GM18907 (cell line): ENCODE data around the gene CAMTA1.
"Not testable (repeated sequence)": the region's sequence is repeated elsewhere in the genome, so short reads cannot be mapped to it uniquely, and the experiment has no call there.

ENCODE experiments used
- ATAC-seq: cut with Tn5 transposase; IDR thresholded peaks from one replicate; pipeline ENCODE4 v1.9.1; 2021; ENCODE audit warnings: mild to moderate bottlenecking, moderate library complexity; ENCODE audit not compliant: unreplicated experiment

Gene CAMTA1

GRCh38 chr1:7584157-7584556 is 798.9 kb downstream of the CAMTA1 start:
- no peak for ATAC-seq

- ATAC-seq, result no peak
Observed at GRCh38 chr1:7584643-7585042, 799.4 kb downstream of the CAMTA1 start.

GRCh38 chr1:7585216-7585907 is 800.1 kb downstream of the CAMTA1 start:
- no peak for ATAC-seq

GRCh38 chr1:7586031-7586941 is 801.0 kb downstream of the CAMTA1 start:
- ATAC-seq, result no peak

GRCh38 chr1:7587108-7587772 is 802.0 kb downstream of the CAMTA1 start:
- no peak for ATAC-seq

- no peak for ATAC-seq
Observed at GRCh38 chr1:7587773-7588456, 802.7 kb downstream of the CAMTA1 start.

- ATAC-seq, result no peak
Observed at GRCh38 chr1:7588457-7588827, 803.2 kb downstream of the CAMTA1 start.

GRCh38 chr1:7589080-7589735 is 804.0 kb downstream of the CAMTA1 start:
- ATAC-seq, result no peak

GRCh38 chr1:7589774-7590425 is 804.6 kb downstream of the CAMTA1 start:
- ATAC-seq, result no peak

GRCh38 chr1:7590426-7590790 is 805.2 kb downstream of the CAMTA1 start:
- ATAC-seq, result no peak

- ATAC-seq, result no peak
Observed at GRCh38 chr1:7591565-7591964, 806.3 kb downstream of the CAMTA1 start.

GRCh38 chr1:7592120-7592798 is 807.0 kb downstream of the CAMTA1 start:
- no peak for ATAC-seq

- no peak for ATAC-seq
Observed at GRCh38 chr1:7594002-7594713, 808.9 kb downstream of the CAMTA1 start.

- ATAC-seq, result no peak
Observed at GRCh38 chr1:7594714-7595295, 809.6 kb downstream of the CAMTA1 start.

- no peak for ATAC-seq
Observed at GRCh38 chr1:7595336-7595735, 810.1 kb downstream of the CAMTA1 start.

GRCh38 chr1:7596126-7596965 is 811.1 kb downstream of the CAMTA1 start:
- no peak for ATAC-seq

- ATAC-seq, result not testable (repeated sequence)
Observed at GRCh38 chr1:7598058-7598457, 812.8 kb downstream of the CAMTA1 start.

- not testable (repeated sequence) for ATAC-seq
Observed at GRCh38 chr1:7604906-7605305, 819.7 kb downstream of the CAMTA1 start.
